ENCODE results near the gene CAPS2. TPM values are rescaled to one million over a fixed set of nuclear protein-coding genes. Genes with fewer than 3 reads are reported as not detected.

CAPS2 gene
- total and polyA plus RNA-seq, 10 of the 15 experiments (the other 5 are each of a cell fraction or from before 2014, with no cell fraction given) = 2.0 to 6.4 (median 4.2) TPM

- Histone ChIP-seq H4K20me1 (ENCODE audit: control insufficient read depth, insufficient read depth) (no peaks in the 10 kb centered on the region), H3K9me3 (replicated peaks; ENCODE audit: control insufficient read depth, insufficient read depth, low read length) (no peaks in the 10 kb centered on the region), H3K9ac (ENCODE audit: control insufficient read depth, insufficient read depth, low read length) (no peak overlapping the region), H3K27me3 (replicated peaks in 1 of 2; ENCODE audit: control insufficient read depth in 2 of 2, insufficient read depth in 2 of 2, low read length in 1 of 2) (no peaks in the 10 kb centered on the region), H3K4me2 (ENCODE audit: control insufficient read depth, insufficient read depth) (no peak overlapping the region), H3K79me2 (ENCODE audit: control insufficient read depth, insufficient read depth, low read length) (no peaks in the 10 kb centered on the region), H3K4me3 (no peak overlapping the region), H2AFZ (ENCODE audit: control insufficient read depth, low read depth, low read length) (no peak overlapping the region), H3K4me1 (ENCODE audit: control insufficient read depth, insufficient read depth, low read length) (no peaks in the 10 kb centered on the region), H3K36me3 (ENCODE audit: control insufficient read depth in 2 of 2, insufficient read depth in 2 of 2, low read length in 1 of 2) (no peaks in the 10 kb centered on the region), H3K27ac (ENCODE audit: control insufficient read depth, insufficient read depth) (no peak overlapping the region)
- ATAC-seq (no peak), FAIRE-seq (no peak), DNase-seq (ENCODE audit: low read depth, low spot score) (no peak)
- ChIA-PET POLR2A (no interaction called here), RAD21 (ENCODE audit: unreplicated experiment) (no interaction called here), CTCF (no interaction called here), SMC1A (ENCODE audit: uncharacterized antibody, unreplicated experiment) (no interaction called here)
- intact Hi-C loops (cut with micrococcal nuclease; ENCODE audit: unreplicated experiment) = no loop called here
- WGBS (ENCODE audit: insufficient coverage, insufficient replicate concordance, low lambda C conversion rate, missing lambda C conversion rate) = 43% methylated on average over 5 of the region's 5 CpGs
- no TSS peak for BruUV-seq (replicated peaks)
- in situ Hi-C loops (cut with MboI) = no loop called here
- TF ChIP-seq ZNF217 (IDR thresholded peaks at IDR 0.05) (no peak), ASH2L (IDR thresholded peaks at IDR 0.05; ENCODE audit: borderline replicate concordance, low read depth) (no peak), HSF1 (IDR thresholded peaks at IDR 0.05; ENCODE audit: low read depth, low read length) (no peak), HDGF (IDR thresholded peaks at IDR 0.05) (no peak), CHD1 (IDR thresholded peaks at IDR 0.05; ENCODE audit: low read depth, low read length) (no peak), FOXK2 (IDR thresholded peaks at IDR 0.05) (no peak), USF2 (IDR thresholded peaks at IDR 0.05; ENCODE audit: borderline replicate concordance, low read depth, low read length) (no peak), JUNB (IDR thresholded peaks at IDR 0.05) (no peak), CEBPB (IDR thresholded peaks at IDR 0.05; ENCODE audit: borderline replicate concordance in 1 of 2, low read depth in 2 of 2, low read length in 2 of 2) (no peak), NR2C1 (IDR thresholded peaks at IDR 0.05) (no peak), IKZF1 (conservative IDR thresholded peaks at IDR 0.05) (no peak), IRF3 (IDR thresholded peaks at IDR 0.05) (no peak), MYC (IDR thresholded peaks at IDR 0.05; ENCODE audit: insufficient read depth, insufficient read length, insufficient replicate concordance, low read length, severe bottlenecking) (no peak), POLR2AphosphoS5 (IDR thresholded peaks at IDR 0.05; ENCODE audit: low read length) (no peak), ZNF622 (IDR thresholded peaks at IDR 0.05) (no peak)
Measured at GRCh38 chr12:75271576-75271975, 58.5 kb downstream of the CAPS2 start.
